Calu3 (cell line): ENCODE data around the gene OR9Q1. TPM values are rescaled to one million over a fixed set of nuclear protein-coding genes. Genes with fewer than 3 reads are reported as not detected.

Source experiments
- Bru-seq: library from RNA; stranded (reverse); fragments of 400-500 nt; gene quantifications from one replicate; lab custom pipeline; 2021; lab: Mats Ljungman, UMichigan
- BruChase-seq, 2 experiments: library from RNA; stranded (reverse); fragments of 400-500 nt; gene quantifications; one replicate each; lab custom pipeline; 2021; lab: Mats Ljungman, UMichigan
- BruUV-seq: library from RNA; stranded (reverse); fragments of 400-500 nt; replicated peaks from 2 replicates; lab custom pipeline; 2021; lab: Mats Ljungman, UMichigan
- CTCF ChIA-PET: fragments of 300-600 bp; sonication (Branson Sonifier 250); formaldehyde crosslinking; loops from one replicate; lab custom pipeline; 2022; ENCODE audit warnings: antibody characterized with exemption; lab: Charles Lee
- DNase-seq: peaks from one replicate; pipeline ENCODE4 v3.0.0; 2022
- H3K27ac Mint-ChIP-seq: one replicate; pipeline ENCODE4 v1.8.0; 2022; ENCODE audit warnings: mixed read lengths; ENCODE audit not compliant: unreplicated experiment
- H3K27me3 Mint-ChIP-seq: one replicate; pipeline ENCODE4 v1.8.0; 2022; ENCODE audit warnings: mixed read lengths; ENCODE audit not compliant: unreplicated experiment
- H3K36me3 Mint-ChIP-seq: one replicate; pipeline ENCODE4 v1.8.0; 2022; ENCODE audit warnings: mild to moderate bottlenecking, moderate library complexity, mixed read lengths; ENCODE audit not compliant: insufficient read depth, unreplicated experiment
- H3K4me1 Mint-ChIP-seq: one replicate; pipeline ENCODE4 v1.8.0; 2022; ENCODE audit warnings: mild to moderate bottlenecking, low read depth, mixed read lengths; ENCODE audit not compliant: unreplicated experiment
- H3K4me3 Mint-ChIP-seq: one replicate; pipeline ENCODE4 v1.8.0; 2022; ENCODE audit warnings: mild to moderate bottlenecking, low read depth, moderate library complexity, mixed read lengths; ENCODE audit not compliant: unreplicated experiment
- H3K9me3 Mint-ChIP-seq: one replicate; pipeline ENCODE4 v1.8.0; 2022; ENCODE audit warnings: low read depth, mixed read lengths; ENCODE audit not compliant: unreplicated experiment
- intact Hi-C: fragments of 100-400 bp; cut with micrococcal nuclease; formaldehyde crosslinking; loops from one replicate; pipeline ENCODE4 v1.10.0; 2022; ENCODE audit not compliant: unreplicated experiment
- long read RNA-seq: library from polyadenylated mRNA; stranded (forward); transcript quantifications from one replicate; pipeline ENCODE4 v2.0.0, GENCODE V29; 2022
- total RNA-seq: library from RNA; stranded (reverse); gene quantifications from 2 replicates; pipeline ENCODE4 v1.2.3, GENCODE V29; 2022
- TF ChIP-seq, protein P1 (sequence below): fragments of 200-600 bp; IDR thresholded peaks from one replicate; pipeline ENCODE4 v1.8.0; 2022; ENCODE audit warnings: antibody characterized with exemption; ENCODE audit not compliant: unreplicated experiment

Gene OR9Q1, protein sequence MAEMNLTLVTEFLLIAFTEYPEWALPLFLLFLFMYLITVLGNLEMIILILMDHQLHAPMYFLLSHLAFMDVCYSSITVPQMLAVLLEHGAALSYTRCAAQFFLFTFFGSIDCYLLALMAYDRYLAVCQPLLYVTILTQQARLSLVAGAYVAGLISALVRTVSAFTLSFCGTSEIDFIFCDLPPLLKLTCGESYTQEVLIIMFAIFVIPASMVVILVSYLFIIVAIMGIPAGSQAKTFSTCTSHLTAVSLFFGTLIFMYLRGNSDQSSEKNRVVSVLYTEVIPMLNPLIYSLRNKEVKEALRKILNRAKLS
- total RNA-seq (not detected in 2 replicates), Bru-seq, nascent RNA (percentile 17 among the genes with signal in this experiment), BruChase-seq, experiment 1, labeled RNA remaining after a 6-hour chase (percentile 21 among the genes with signal in this experiment), BruChase-seq, experiment 2, labeled RNA remaining after a 2-hour chase (percentile 23 among the genes with signal in this experiment)
- long read RNA-seq = 0 reads

- Mint-ChIP-seq H3K9me3 (no peaks in the 10 kb centered on the region), H3K27me3 (no peaks in the 10 kb centered on the region), H3K36me3 (no peaks in the 10 kb centered on the region), H3K4me3 (no peak within 1 kb of the TSS), H3K4me1 (no peaks in the 10 kb centered on the region), H3K27ac (no peak within 1 kb of the TSS)
- intact Hi-C loops = no loop called here
- TF ChIP-seq, protein P1, sequence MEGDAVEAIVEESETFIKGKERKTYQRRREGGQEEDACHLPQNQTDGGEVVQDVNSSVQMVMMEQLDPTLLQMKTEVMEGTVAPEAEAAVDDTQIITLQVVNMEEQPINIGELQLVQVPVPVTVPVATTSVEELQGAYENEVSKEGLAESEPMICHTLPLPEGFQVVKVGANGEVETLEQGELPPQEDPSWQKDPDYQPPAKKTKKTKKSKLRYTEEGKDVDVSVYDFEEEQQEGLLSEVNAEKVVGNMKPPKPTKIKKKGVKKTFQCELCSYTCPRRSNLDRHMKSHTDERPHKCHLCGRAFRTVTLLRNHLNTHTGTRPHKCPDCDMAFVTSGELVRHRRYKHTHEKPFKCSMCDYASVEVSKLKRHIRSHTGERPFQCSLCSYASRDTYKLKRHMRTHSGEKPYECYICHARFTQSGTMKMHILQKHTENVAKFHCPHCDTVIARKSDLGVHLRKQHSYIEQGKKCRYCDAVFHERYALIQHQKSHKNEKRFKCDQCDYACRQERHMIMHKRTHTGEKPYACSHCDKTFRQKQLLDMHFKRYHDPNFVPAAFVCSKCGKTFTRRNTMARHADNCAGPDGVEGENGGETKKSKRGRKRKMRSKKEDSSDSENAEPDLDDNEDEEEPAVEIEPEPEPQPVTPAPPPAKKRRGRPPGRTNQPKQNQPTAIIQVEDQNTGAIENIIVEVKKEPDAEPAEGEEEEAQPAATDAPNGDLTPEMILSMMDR = no peak
- CTCF ChIA-PET = interaction anchor here (1.1 kb wide), 1 partner anchor 8 kb away, joined by 3 read pairs; no protein-coding TSS in a partner anchor
- BruUV-seq = no TSS peak
- DNase-seq = no peak
These were observed at the start of gene OR9Q1 for GRCh38 chr11:58023435-58023931. Gene OR9Q1 (plus strand): TSS chr11:58023881. CDS start chr11:58179445, 155,564 bp downstream.

- intact Hi-C loops = loop anchor here (5.0 to 10.0 kb wide), 5 partner anchors 72 to 541 kb away; no protein-coding TSS in a partner anchor
- H3K36me3 Mint-ChIP-seq = peaks cover 6% of the 10 kb centered on the region
- CTCF ChIA-PET = no interaction called here
- no peak for DNase-seq
- no peak overlapping the region for H3K4me3 Mint-ChIP-seq
- H3K27ac Mint-ChIP-seq = no peak overlapping the region
- BruUV-seq = no TSS peak
- no peaks in the 10 kb centered on the region for H3K27me3 Mint-ChIP-seq
- peaks cover 4% of the 10 kb centered on the region for H3K9me3 Mint-ChIP-seq
- H3K4me1 Mint-ChIP-seq = peaks cover 66% of the 10 kb centered on the region
- TF ChIP-seq, protein P1 = no peak
These were observed 49.5 kb upstream of the OR9Q1 start for GRCh38 chr11:57974132-57974531.

GRCh38 chr11:57974848-57975601 is 48.7 kb upstream of the OR9Q1 start:
- peaks cover 4% of the 10 kb centered on the region for H3K9me3 Mint-ChIP-seq
- peaks cover 64% of the 10 kb centered on the region for H3K4me1 Mint-ChIP-seq
- TF ChIP-seq, protein P1 = no peak
- intact Hi-C loops = loop anchor here (5.0 to 10.0 kb wide), 5 partner anchors 73 to 540 kb away; no protein-coding TSS in a partner anchor
- BruUV-seq = no TSS peak
- no peak overlapping the region for H3K4me3 Mint-ChIP-seq
- CTCF ChIA-PET = no interaction called here
- no peak for DNase-seq
- peaks cover 6% of the 10 kb centered on the region for H3K36me3 Mint-ChIP-seq
- H3K27ac Mint-ChIP-seq = no peak overlapping the region
- no peaks in the 10 kb centered on the region for H3K27me3 Mint-ChIP-seq

DNA sequence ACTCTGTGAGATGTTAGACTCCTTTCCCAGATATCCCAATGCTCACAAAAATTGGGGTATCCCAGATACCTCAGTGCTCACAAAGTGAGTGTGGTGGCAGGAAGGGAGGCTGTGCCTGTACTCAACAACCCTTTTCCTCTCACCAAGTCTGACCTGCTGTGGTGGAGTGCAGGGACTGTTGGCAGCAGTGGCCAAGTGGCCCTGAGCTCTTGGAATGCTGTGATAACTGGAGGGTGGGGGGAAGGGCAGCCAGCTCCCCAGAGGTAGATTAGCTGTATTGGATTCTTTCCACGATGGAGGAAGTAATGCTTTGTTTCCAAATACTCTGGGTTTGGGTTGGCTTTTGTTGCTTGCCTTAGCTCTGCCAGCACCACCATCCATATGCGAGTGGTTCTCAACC is 46.0 kb upstream of the OR9Q1 start:
- H3K27ac Mint-ChIP-seq = no peak overlapping the region
- peaks cover 52% of the 10 kb centered on the region for H3K4me1 Mint-ChIP-seq
- no peaks in the 10 kb centered on the region for H3K9me3 Mint-ChIP-seq
- no peak overlapping the region for H3K4me3 Mint-ChIP-seq
- CTCF ChIA-PET = interaction anchor here (0.6 kb wide), 1 partner anchor 175 kb away, joined by 3 read pairs; no protein-coding TSS in a partner anchor
- no peaks in the 10 kb centered on the region for H3K27me3 Mint-ChIP-seq
- H3K36me3 Mint-ChIP-seq = peaks cover 6% of the 10 kb centered on the region
- DNase-seq = no peak
- TF ChIP-seq, protein P1 = no peak
- intact Hi-C loops = loop anchor here (10.0 kb wide), 1 partner anchor 537 kb away; no protein-coding TSS in a partner anchor
- BruUV-seq = no TSS peak
